Stimulated activated CD8-positive, alpha-beta memory T cell treated with anti-CD3 and anti-CD28 coated beads, Interleukin-15, amount 100 ng/mL, for 24 hours (primary cell): Measurements from ENCODE around the gene MAGEB6.
"Not testable (repeated sequence)": the region's sequence is repeated elsewhere in the genome, so short reads cannot be mapped to it uniquely, and the experiment has no call there.

Source experiments
- DNase-seq: peaks from one replicate; pipeline ENCODE4 v3.0.0-alpha.2; 2020; ENCODE audit warnings: low read depth

The MAGEB6 gene, protein sequence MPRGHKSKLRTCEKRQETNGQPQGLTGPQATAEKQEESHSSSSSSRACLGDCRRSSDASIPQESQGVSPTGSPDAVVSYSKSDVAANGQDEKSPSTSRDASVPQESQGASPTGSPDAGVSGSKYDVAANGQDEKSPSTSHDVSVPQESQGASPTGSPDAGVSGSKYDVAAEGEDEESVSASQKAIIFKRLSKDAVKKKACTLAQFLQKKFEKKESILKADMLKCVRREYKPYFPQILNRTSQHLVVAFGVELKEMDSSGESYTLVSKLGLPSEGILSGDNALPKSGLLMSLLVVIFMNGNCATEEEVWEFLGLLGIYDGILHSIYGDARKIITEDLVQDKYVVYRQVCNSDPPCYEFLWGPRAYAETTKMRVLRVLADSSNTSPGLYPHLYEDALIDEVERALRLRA

DNA sequence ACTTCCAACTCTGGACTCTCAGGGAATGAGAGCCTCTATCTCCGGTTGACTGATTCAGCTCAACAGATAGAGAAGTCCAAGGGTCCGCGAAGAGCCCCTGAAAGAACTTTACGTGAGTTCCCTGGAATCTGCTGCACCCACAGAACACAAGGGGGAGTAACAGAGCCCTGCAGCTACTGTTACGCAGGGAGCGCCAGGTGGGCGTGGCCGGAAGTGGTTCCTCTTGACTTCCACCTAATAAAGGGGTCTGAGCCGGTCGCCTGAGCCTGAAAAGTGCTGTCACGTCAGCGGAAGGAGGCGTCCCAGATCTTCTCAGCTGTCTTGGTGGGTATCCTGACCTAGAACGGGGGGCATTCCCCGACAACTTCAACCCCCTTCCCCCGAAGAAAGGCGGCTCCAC lies at the start of gene MAGEB6:
TSS of gene MAGEB6 (plus strand) at position 237 of the 400 bp plus-strand sequence. CDS start 1,407 bp downstream, outside the sequence.
- DNase-seq: no peak

GRCh38 chrX:26146024-26146423 lies 46.2 kb upstream of the MAGEB6 start:
- DNase-seq: no peak

- no peak for DNase-seq
These were observed 31.9 kb upstream of the MAGEB6 start, which contains the start of gene MAGEB6B for GRCh38 chrX:26160301-26160700. MAGEB6B (plus strand) TSS chrX:26160601; CDS start chrX:26160601, 0 bp downstream.

GRCh38 chrX:26203561-26203960 lies 11.3 kb downstream of the MAGEB6 start:
- DNase-seq: no peak

GRCh38 chrX:26204717-26205116 lies 12.5 kb downstream of the MAGEB6 start:
- not testable (repeated sequence) for DNase-seq

GRCh38 chrX:26208012-26208411 lies 15.8 kb downstream of the MAGEB6 start:
- DNase-seq: no peak

DNA sequence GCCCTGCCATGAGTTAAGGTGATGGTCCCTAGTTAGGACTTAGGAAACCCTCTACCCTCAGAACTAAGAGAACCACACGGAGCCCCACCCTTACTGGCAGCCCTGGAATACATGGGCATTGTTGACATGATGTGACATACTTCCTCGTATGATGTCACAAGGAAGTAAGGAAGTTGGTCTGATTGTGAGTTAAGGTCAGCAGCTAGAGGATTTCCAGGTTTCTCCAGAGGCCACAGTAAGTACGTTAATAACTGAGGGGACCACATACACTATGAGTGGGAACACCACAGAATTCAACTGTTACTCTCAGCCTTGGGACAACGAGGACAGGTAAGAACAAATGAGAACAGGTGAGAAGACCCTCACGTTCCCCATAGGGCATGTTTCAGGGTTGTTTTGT lies 23.6 kb downstream of the MAGEB6 start, which contains the start of gene MAGEB5:
TSS of gene MAGEB5 (plus strand) at position 301 of the 400 bp plus-strand sequence. CDS start 1,133 bp downstream, outside the sequence.
- DNase-seq: no peak

DNA sequence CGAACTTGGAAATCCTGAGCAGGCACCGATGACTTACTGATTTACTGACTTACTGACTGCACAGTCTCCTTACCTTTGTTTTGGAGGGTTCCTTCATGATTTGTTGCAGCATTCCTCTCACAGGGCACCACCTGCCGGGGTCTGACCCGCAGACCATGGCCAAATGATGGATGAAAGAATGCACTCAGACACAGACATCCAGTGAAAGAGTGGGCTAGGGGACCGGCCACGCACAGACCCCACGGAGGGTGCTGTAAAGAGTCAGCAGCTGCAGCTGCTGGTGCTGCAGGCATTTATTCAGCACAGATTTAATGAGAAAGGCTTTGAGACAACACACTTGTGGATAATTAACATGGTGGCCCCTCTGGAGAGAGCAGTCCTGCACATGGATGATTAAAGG lies 27.1 kb downstream of the MAGEB6 start:
- DNase-seq: no peak

- DNase-seq: no peak
These were observed 41.9 kb downstream of the MAGEB6 start for GRCh38 chrX:26234177-26234576.
